Lung (tissue), 12 donors: ENCODE data around the gene ATXN7L2. TPM values are rescaled to one million over a fixed set of nuclear protein-coding genes. Genes with fewer than 3 reads are reported as not detected.

ENCODE experiments used
- ATAC-seq: fragments of 200-7000 bp; cut with Tn5 transposase; one replicate; pipeline ENCODE4 v1.9.1; 2020; ENCODE audit warnings: moderate number of reproducible peaks; ENCODE audit not compliant: insufficient read depth, low FRiP score
- DNase-seq, 3 donors: peaks; one replicate each; pipeline ENCODE4 v3.0.0-alpha.2; 2013 to 2017
- H3K27ac ChIP-seq, 2 donors: one replicate each; pipeline ENCODE4 v1.5.1; 2013; ENCODE audit warnings: mild to moderate bottlenecking in 2 of 2, moderate library complexity in 2 of 2, control low read depth in 1 of 2, inconsistent platforms in 1 of 2, low read depth in 1 of 2, low read length in 1 of 2
- H3K27me3 ChIP-seq, 3 donors: one replicate each; pipeline ENCODE4 v1.5.1; 2013; ENCODE audit warnings: low read length in 2 of 3; ENCODE audit not compliant: control insufficient read depth in 3 of 3, insufficient read depth in 3 of 3
- H3K36me3 ChIP-seq, 4 donors: one replicate each; pipeline ENCODE4 v1.5.1; 2013; ENCODE audit warnings: low read length in 4 of 4, mild to moderate bottlenecking in 1 of 4, moderate library complexity in 1 of 4; ENCODE audit not compliant: control insufficient read depth in 4 of 4, insufficient read depth in 4 of 4
- H3K4me1 ChIP-seq, 5 donors: one replicate each; pipeline ENCODE4 v1.5.1; 2013; ENCODE audit warnings: low read length in 5 of 5, mild to moderate bottlenecking in 2 of 5, moderate library complexity in 1 of 5; ENCODE audit not compliant: control insufficient read depth in 5 of 5, insufficient read depth in 5 of 5
- H3K4me3 ChIP-seq: one replicate; pipeline ENCODE4 v1.5.1; 2013; ENCODE audit warnings: mild to moderate bottlenecking, control low read depth, moderate library complexity
- H3K9ac ChIP-seq, 2 donors: one replicate each; pipeline ENCODE4 v1.5.1; 2013; ENCODE audit warnings: low read length in 2 of 2, control low read depth in 1 of 2; ENCODE audit not compliant: insufficient read depth in 1 of 2
- H3K9me3 ChIP-seq, 4 donors: one replicate each; pipeline ENCODE4 v1.5.1; 2013; ENCODE audit warnings: low read length in 3 of 4, mild to moderate bottlenecking in 1 of 4, moderate library complexity in 1 of 4; ENCODE audit not compliant: control insufficient read depth in 4 of 4, insufficient read depth in 3 of 4
- WGBS, 2 donors: extraction: QIAGEN DNeasy Blood & Tissue Kit; methylation state at CpG; one replicate each; pipeline ENCODE4 v1.1.7; 2013; 5-methylcytosine and 5-hydroxymethylcytosine counted together
- polyA plus RNA-seq, 2 donors: library from polyadenylated mRNA; stranded (reverse); fragments of 200-250 nt; gene quantifications; one replicate each; pipeline ENCODE4 v1.2.1, GENCODE V29; 2013
- total RNA-seq, 2 donors: library from RNA; depleted of rRNA in 1 of 2; stranded (reverse); fragments of >200 nt in 1 of 2; gene quantifications; one replicate each; pipeline ENCODE4 v1.2.1, GENCODE V29; 2014 to 2021
- TF ChIP-seq, protein P1 (sequence below): IDR thresholded peaks from 2 replicates; pipeline ENCODE4 v1.5.1; 2012; ENCODE audit warnings: mild to moderate bottlenecking; ENCODE audit errors: control extremely low read depth, extremely low read depth
- donor health status: control.
- donor health status: control.
- donor health status: Bipolar disorder and iron deficiency.
- donor health status: healthy.
- donor health status: DM: yes; HTN: yes; CAD: no.

Gene ATXN7L2
- total and polyA plus RNA-seq, 4 donors = 2.6 to 6.0 (median 4.4) TPM

DNA sequence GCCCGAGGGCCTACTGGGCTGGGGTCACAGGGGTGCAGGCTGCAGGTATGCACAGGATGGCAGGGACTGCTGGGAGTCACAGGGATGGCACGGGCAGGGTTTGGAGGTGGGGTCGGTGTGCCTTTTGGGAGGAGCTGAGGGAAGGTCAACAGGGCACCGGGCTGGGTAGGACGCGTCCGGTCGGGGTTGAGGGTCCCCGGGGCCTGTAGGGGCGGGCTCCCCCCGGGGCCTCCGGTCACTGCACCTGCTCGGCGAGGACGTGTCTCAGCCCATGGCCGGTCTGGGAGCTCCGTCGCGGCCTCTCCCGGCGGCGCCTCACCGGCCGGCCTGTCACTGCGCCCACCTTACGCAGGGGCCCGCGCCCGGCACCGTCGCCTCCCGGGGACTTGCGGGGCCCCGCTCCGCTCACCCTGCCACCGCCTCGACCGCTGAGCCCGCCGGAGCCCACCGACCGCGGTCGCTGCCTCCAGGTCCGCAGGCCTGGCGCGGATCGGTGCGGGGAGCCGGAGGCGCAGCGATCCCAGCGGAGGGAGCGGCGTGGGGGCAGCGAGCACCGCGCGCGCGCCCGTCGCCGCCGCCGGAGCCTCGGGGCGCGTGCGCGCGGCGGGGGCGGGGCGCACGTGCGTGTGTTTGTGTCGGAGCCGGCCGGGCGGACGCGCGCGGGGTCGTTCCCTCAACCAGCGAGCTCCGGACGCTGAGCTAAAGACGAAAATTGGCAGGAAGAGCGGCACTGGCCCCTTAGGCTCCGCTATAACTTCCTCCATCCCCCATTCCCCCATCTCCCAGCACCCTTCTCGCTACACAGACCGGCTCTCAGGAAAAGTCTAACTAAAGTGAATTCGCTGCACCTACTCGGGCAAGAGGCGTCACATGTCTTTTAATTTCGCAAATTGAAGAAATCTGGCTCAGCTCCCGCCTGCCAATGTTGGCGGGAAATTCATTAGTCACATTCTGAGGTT, 25.8 kb downstream of the ATXN7L2 start, which contains the start of gene AMIGO1:
Gene AMIGO1, minus strand, starts transcription at position 552 of the 959 bp plus-strand sequence. CDS start 815 bp downstream, outside the sequence.
- Histone ChIP-seq H3K36me3 (peaks cover 0 to 4% (median 0%) of the 10 kb centered on the region in 4 donors), H3K27me3 (no peaks in the 10 kb centered on the region), H3K27ac (peak within 1 kb of the TSS; percentile 28 to 43), H3K9me3 (no peaks in the 10 kb centered on the region), H3K9ac (no peak within 1 kb of the TSS), H3K4me3 (peak within 1 kb of the TSS; percentile 85), H3K4me1 (peaks cover 0 to 19% (median 10%) of the 10 kb centered on the region in 5 donors)
- 1 to 2% methylated on average over 54 to 100 of the region's 100 CpGs for WGBS, 2 donors
- TF ChIP-seq, protein P1, sequence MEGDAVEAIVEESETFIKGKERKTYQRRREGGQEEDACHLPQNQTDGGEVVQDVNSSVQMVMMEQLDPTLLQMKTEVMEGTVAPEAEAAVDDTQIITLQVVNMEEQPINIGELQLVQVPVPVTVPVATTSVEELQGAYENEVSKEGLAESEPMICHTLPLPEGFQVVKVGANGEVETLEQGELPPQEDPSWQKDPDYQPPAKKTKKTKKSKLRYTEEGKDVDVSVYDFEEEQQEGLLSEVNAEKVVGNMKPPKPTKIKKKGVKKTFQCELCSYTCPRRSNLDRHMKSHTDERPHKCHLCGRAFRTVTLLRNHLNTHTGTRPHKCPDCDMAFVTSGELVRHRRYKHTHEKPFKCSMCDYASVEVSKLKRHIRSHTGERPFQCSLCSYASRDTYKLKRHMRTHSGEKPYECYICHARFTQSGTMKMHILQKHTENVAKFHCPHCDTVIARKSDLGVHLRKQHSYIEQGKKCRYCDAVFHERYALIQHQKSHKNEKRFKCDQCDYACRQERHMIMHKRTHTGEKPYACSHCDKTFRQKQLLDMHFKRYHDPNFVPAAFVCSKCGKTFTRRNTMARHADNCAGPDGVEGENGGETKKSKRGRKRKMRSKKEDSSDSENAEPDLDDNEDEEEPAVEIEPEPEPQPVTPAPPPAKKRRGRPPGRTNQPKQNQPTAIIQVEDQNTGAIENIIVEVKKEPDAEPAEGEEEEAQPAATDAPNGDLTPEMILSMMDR = no peak
- ATAC-seq (peak; percentile 83), DNase-seq (peak; percentile 80 to 91 (median 81))

DNA sequence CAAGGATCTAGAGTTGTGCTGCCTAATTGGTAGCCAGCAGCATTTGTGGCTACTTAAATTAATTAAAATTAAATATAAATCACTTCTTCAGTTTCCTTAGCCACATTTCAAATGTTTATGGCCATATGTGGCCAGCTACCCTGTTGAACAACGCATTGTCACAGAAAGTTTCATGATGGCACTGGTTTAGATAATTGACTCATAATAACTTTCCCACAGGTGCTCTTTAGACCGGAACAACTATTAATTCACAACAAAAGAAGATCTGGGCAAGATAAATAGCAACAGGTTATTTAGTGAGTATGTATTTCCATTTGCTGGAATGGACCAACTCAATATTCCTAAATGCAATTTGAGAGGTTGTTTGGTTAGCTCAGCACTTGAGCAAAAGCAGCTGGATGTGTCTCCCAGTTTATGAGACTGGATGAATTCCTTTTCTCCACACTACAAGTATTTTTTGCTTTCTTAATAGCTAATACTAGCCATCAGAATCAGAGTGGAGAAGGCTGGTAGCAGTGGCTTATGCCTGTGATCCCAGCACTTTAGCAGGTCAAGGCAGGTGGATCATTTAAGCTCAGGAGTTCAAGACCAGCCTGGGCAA, 29.5 kb downstream of the ATXN7L2 start:
- ATAC-seq = no peak
- Histone ChIP-seq H3K9ac (no peak overlapping the region), H3K36me3 (no peaks in the 10 kb centered on the region), H3K4me3 (no peak overlapping the region), H3K9me3 (no peaks in the 10 kb centered on the region), H3K4me1 (peaks cover 0 to 15% (median 10%) of the 10 kb centered on the region in 5 donors), H3K27me3 (no peaks in the 10 kb centered on the region), H3K27ac (no peak overlapping the region)
- WGBS, 2 donors = 85 to 92% methylated on average over 2 of the region's 2 CpGs
- peak in 1 of 3 donors; percentile 58 for DNase-seq
- TF ChIP-seq, protein P1 = no peak

DNA sequence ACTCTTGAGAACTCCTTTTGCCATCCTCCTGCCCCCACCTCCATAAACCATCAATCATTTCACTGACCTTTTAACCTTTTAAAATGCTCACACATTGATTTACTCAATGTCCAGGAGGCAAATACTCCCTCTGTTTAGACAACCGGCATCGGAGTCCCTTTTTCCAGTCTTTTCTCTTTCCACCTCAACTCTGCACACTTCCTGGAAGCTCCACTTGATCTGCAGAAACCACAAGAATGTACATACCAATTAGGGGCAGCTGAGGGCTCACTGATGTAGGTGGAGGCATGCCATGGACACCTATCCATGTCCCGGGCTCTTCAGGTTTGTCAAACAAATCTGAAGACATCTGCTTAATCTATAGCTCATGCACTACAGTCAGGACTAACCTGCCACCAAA, 31.1 kb downstream of the ATXN7L2 start:
- Histone ChIP-seq H3K9me3 (no peaks in the 10 kb centered on the region), H3K9ac (no peak overlapping the region), H3K4me1 (peaks cover 0 to 10% (median 4%) of the 10 kb centered on the region in 5 donors), H3K4me3 (no peak overlapping the region), H3K36me3 (no peaks in the 10 kb centered on the region), H3K27ac (no peak overlapping the region), H3K27me3 (no peaks in the 10 kb centered on the region)
- no peak for DNase-seq
- WGBS, 2 donors = 59 to 83% methylated on average over 3 of the region's 3 CpGs
- TF ChIP-seq, protein P1 = no peak
- ATAC-seq = no peak
